ENCODE results near the gene LRRC1.

Gene LRRC1

GRCh38 chr6:53869964-53870363 is 75.2 kb downstream of the LRRC1 start:
- Histone ChIP-seq H3K27me3 (replicated peaks; ENCODE audit: control insufficient read depth, insufficient read depth, low read length, poor library complexity, severe bottlenecking) (no peaks in the 10 kb centered on the region), H3K27ac (ENCODE audit: insufficient read depth, low read length, poor library complexity, severe bottlenecking) (no peak overlapping the region), H3K4me1 (ENCODE audit: control insufficient read depth, insufficient read depth, low read length, poor library complexity, severe bottlenecking) (no peaks in the 10 kb centered on the region), H3K9me3 (ENCODE audit: control insufficient read depth, low read length) (no peaks in the 10 kb centered on the region), H3K4me3 (ENCODE audit: insufficient read depth, low read depth, low read length, poor library complexity, severe bottlenecking) (no peak overlapping the region), H3K36me3 (ENCODE audit: control insufficient read depth, insufficient read depth, low read length) (no peaks in the 10 kb centered on the region)
- no peak for DNase-seq

- H3K27ac ChIP-seq (ENCODE audit: insufficient read depth, low read length, poor library complexity, severe bottlenecking) = no peak overlapping the region
- H3K9me3 ChIP-seq (ENCODE audit: control insufficient read depth, low read length) = no peaks in the 10 kb centered on the region
- no peaks in the 10 kb centered on the region for H3K4me1 ChIP-seq (ENCODE audit: control insufficient read depth, insufficient read depth, low read length, poor library complexity, severe bottlenecking)
- no peaks in the 10 kb centered on the region for H3K27me3 ChIP-seq (replicated peaks; ENCODE audit: control insufficient read depth, insufficient read depth, low read length, poor library complexity, severe bottlenecking)
- H3K4me3 ChIP-seq (ENCODE audit: insufficient read depth, low read depth, low read length, poor library complexity, severe bottlenecking) = no peak overlapping the region
- no peak for DNase-seq
- no peaks in the 10 kb centered on the region for H3K36me3 ChIP-seq (ENCODE audit: control insufficient read depth, insufficient read depth, low read length)
Observed at GRCh38 chr6:53873922-53874321, 79.1 kb downstream of the LRRC1 start.

- Histone ChIP-seq H3K4me3 (ENCODE audit: insufficient read depth, low read depth, low read length, poor library complexity, severe bottlenecking) (no peak overlapping the region), H3K27me3 (replicated peaks; ENCODE audit: control insufficient read depth, insufficient read depth, low read length, poor library complexity, severe bottlenecking) (no peaks in the 10 kb centered on the region)
Observed at GRCh38 chr6:53874964-53875363, 80.2 kb downstream of the LRRC1 start.

GRCh38 chr6:53877151-53877550 is 82.3 kb downstream of the LRRC1 start:
- H3K4me1 ChIP-seq (ENCODE audit: control insufficient read depth, insufficient read depth, low read length, poor library complexity, severe bottlenecking) = no peaks in the 10 kb centered on the region
- no peaks in the 10 kb centered on the region for H3K36me3 ChIP-seq (ENCODE audit: control insufficient read depth, insufficient read depth, low read length)
- DNase-seq = no peak
- H3K9me3 ChIP-seq (ENCODE audit: control insufficient read depth, low read length) = no peaks in the 10 kb centered on the region
- H3K27ac ChIP-seq (ENCODE audit: insufficient read depth, low read length, poor library complexity, severe bottlenecking) = no peak overlapping the region
- no peaks in the 10 kb centered on the region for H3K27me3 ChIP-seq (replicated peaks; ENCODE audit: control insufficient read depth, insufficient read depth, low read length, poor library complexity, severe bottlenecking)
- no peak overlapping the region for H3K4me3 ChIP-seq (ENCODE audit: insufficient read depth, low read depth, low read length, poor library complexity, severe bottlenecking)

More at GRCh38 chr6:53874964-53875363, 80.2 kb downstream of the LRRC1 start:
- no peaks in the 10 kb centered on the region for H3K36me3 ChIP-seq (ENCODE audit: control insufficient read depth, insufficient read depth, low read length)
- no peaks in the 10 kb centered on the region for H3K4me1 ChIP-seq (ENCODE audit: control insufficient read depth, insufficient read depth, low read length, poor library complexity, severe bottlenecking)
- H3K27ac ChIP-seq (ENCODE audit: insufficient read depth, low read length, poor library complexity, severe bottlenecking) = no peak overlapping the region
- no peaks in the 10 kb centered on the region for H3K9me3 ChIP-seq (ENCODE audit: control insufficient read depth, low read length)
- DNase-seq = no peak

- DNase-seq = no peak
- no peaks in the 10 kb centered on the region for H3K27me3 ChIP-seq (replicated peaks; ENCODE audit: control insufficient read depth, insufficient read depth, low read length, poor library complexity, severe bottlenecking)
- H3K27ac ChIP-seq (ENCODE audit: insufficient read depth, low read length, poor library complexity, severe bottlenecking) = no peak overlapping the region
- H3K4me3 ChIP-seq (ENCODE audit: insufficient read depth, low read depth, low read length, poor library complexity, severe bottlenecking) = no peak overlapping the region
- no peaks in the 10 kb centered on the region for H3K4me1 ChIP-seq (ENCODE audit: control insufficient read depth, insufficient read depth, low read length, poor library complexity, severe bottlenecking)
- H3K36me3 ChIP-seq (ENCODE audit: control insufficient read depth, insufficient read depth, low read length) = no peaks in the 10 kb centered on the region
- H3K9me3 ChIP-seq (ENCODE audit: control insufficient read depth, low read length) = no peaks in the 10 kb centered on the region
Observed at GRCh38 chr6:53878808-53879207, 84.0 kb downstream of the LRRC1 start.

GRCh38 chr6:53879608-53880007 is 84.8 kb downstream of the LRRC1 start:
- no peaks in the 10 kb centered on the region for H3K27me3 ChIP-seq (replicated peaks; ENCODE audit: control insufficient read depth, insufficient read depth, low read length, poor library complexity, severe bottlenecking)

GRCh38 chr6:53887316-53887715 is 92.5 kb downstream of the LRRC1 start:
- Histone ChIP-seq H3K4me1 (ENCODE audit: control insufficient read depth, insufficient read depth, low read length, poor library complexity, severe bottlenecking) (no peaks in the 10 kb centered on the region), H3K27ac (ENCODE audit: insufficient read depth, low read length, poor library complexity, severe bottlenecking) (no peak overlapping the region), H3K27me3 (replicated peaks; ENCODE audit: control insufficient read depth, insufficient read depth, low read length, poor library complexity, severe bottlenecking) (no peaks in the 10 kb centered on the region), H3K4me3 (ENCODE audit: insufficient read depth, low read depth, low read length, poor library complexity, severe bottlenecking) (no peak overlapping the region), H3K36me3 (ENCODE audit: control insufficient read depth, insufficient read depth, low read length) (no peaks in the 10 kb centered on the region), H3K9me3 (ENCODE audit: control insufficient read depth, low read length) (no peaks in the 10 kb centered on the region)
- no peak for DNase-seq

More at GRCh38 chr6:53879608-53880007, 84.8 kb downstream of the LRRC1 start:
- no peak for DNase-seq
- Histone ChIP-seq H3K9me3 (ENCODE audit: control insufficient read depth, low read length) (no peaks in the 10 kb centered on the region), H3K27ac (ENCODE audit: insufficient read depth, low read length, poor library complexity, severe bottlenecking) (no peak overlapping the region), H3K4me1 (ENCODE audit: control insufficient read depth, insufficient read depth, low read length, poor library complexity, severe bottlenecking) (no peaks in the 10 kb centered on the region), H3K4me3 (ENCODE audit: insufficient read depth, low read depth, low read length, poor library complexity, severe bottlenecking) (no peak overlapping the region), H3K36me3 (ENCODE audit: control insufficient read depth, insufficient read depth, low read length) (no peaks in the 10 kb centered on the region)

GRCh38 chr6:53888931-53889330 is 94.1 kb downstream of the LRRC1 start:
- no peak for DNase-seq

GRCh38 chr6:53889365-53889764 is 94.6 kb downstream of the LRRC1 start:
- no peaks in the 10 kb centered on the region for H3K36me3 ChIP-seq (ENCODE audit: control insufficient read depth, insufficient read depth, low read length)
- H3K4me1 ChIP-seq (ENCODE audit: control insufficient read depth, insufficient read depth, low read length, poor library complexity, severe bottlenecking) = peaks cover 3% of the 10 kb centered on the region
- no peaks in the 10 kb centered on the region for H3K9me3 ChIP-seq (ENCODE audit: control insufficient read depth, low read length)
- no peak overlapping the region for H3K4me3 ChIP-seq (ENCODE audit: insufficient read depth, low read depth, low read length, poor library complexity, severe bottlenecking)
- no peak for DNase-seq
- no peak overlapping the region for H3K27ac ChIP-seq (ENCODE audit: insufficient read depth, low read length, poor library complexity, severe bottlenecking)
- no peaks in the 10 kb centered on the region for H3K27me3 ChIP-seq (replicated peaks; ENCODE audit: control insufficient read depth, insufficient read depth, low read length, poor library complexity, severe bottlenecking)

More at GRCh38 chr6:53888931-53889330, 94.1 kb downstream of the LRRC1 start:
- no peaks in the 10 kb centered on the region for H3K27me3 ChIP-seq (replicated peaks; ENCODE audit: control insufficient read depth, insufficient read depth, low read length, poor library complexity, severe bottlenecking)
- H3K27ac ChIP-seq (ENCODE audit: insufficient read depth, low read length, poor library complexity, severe bottlenecking) = no peak overlapping the region
- H3K4me1 ChIP-seq (ENCODE audit: control insufficient read depth, insufficient read depth, low read length, poor library complexity, severe bottlenecking) = no peaks in the 10 kb centered on the region
- no peak overlapping the region for H3K4me3 ChIP-seq (ENCODE audit: insufficient read depth, low read depth, low read length, poor library complexity, severe bottlenecking)
- no peaks in the 10 kb centered on the region for H3K9me3 ChIP-seq (ENCODE audit: control insufficient read depth, low read length)
- H3K36me3 ChIP-seq (ENCODE audit: control insufficient read depth, insufficient read depth, low read length) = no peaks in the 10 kb centered on the region

- no peak for DNase-seq
- H3K4me3 ChIP-seq (ENCODE audit: insufficient read depth, low read depth, low read length, poor library complexity, severe bottlenecking) = no peak overlapping the region
- H3K27ac ChIP-seq (ENCODE audit: insufficient read depth, low read length, poor library complexity, severe bottlenecking) = no peak overlapping the region
- H3K9me3 ChIP-seq (ENCODE audit: control insufficient read depth, low read length) = no peaks in the 10 kb centered on the region
- H3K4me1 ChIP-seq (ENCODE audit: control insufficient read depth, insufficient read depth, low read length, poor library complexity, severe bottlenecking) = peaks cover 3% of the 10 kb centered on the region
- no peaks in the 10 kb centered on the region for H3K36me3 ChIP-seq (ENCODE audit: control insufficient read depth, insufficient read depth, low read length)
- no peaks in the 10 kb centered on the region for H3K27me3 ChIP-seq (replicated peaks; ENCODE audit: control insufficient read depth, insufficient read depth, low read length, poor library complexity, severe bottlenecking)
Observed at GRCh38 chr6:53892707-53893106, 97.9 kb downstream of the LRRC1 start.

- Histone ChIP-seq H3K4me1 (ENCODE audit: control insufficient read depth, insufficient read depth, low read length, poor library complexity, severe bottlenecking) (peaks cover 3% of the 10 kb centered on the region), H3K4me3 (ENCODE audit: insufficient read depth, low read depth, low read length, poor library complexity, severe bottlenecking) (no peak overlapping the region), H3K27ac (ENCODE audit: insufficient read depth, low read length, poor library complexity, severe bottlenecking) (no peak overlapping the region), H3K36me3 (ENCODE audit: control insufficient read depth, insufficient read depth, low read length) (no peaks in the 10 kb centered on the region), H3K27me3 (replicated peaks; ENCODE audit: control insufficient read depth, insufficient read depth, low read length, poor library complexity, severe bottlenecking) (no peaks in the 10 kb centered on the region), H3K9me3 (ENCODE audit: control insufficient read depth, low read length) (no peaks in the 10 kb centered on the region)
- DNase-seq = no peak
Observed at GRCh38 chr6:53894091-53894490, 99.3 kb downstream of the LRRC1 start.
